OCI-LY7 (cell line): Measurements from ENCODE around the gene SPPL3. TPM values are rescaled to one million over a fixed set of nuclear protein-coding genes. Genes with fewer than 3 reads are reported as not detected.

ENCODE experiments used
- BruUV-seq: library from RNA; stranded (reverse); fragments of 400-500 nt; replicated peaks from 2 replicates; lab custom pipeline; 2021; lab: Mats Ljungman, UMichigan
- CTCF ChIA-PET: fragments of 300-600 bp; sonication (Branson Sonifier 250); formaldehyde crosslinking; loops from one replicate; lab custom pipeline; 2022; ENCODE audit warnings: antibody characterized with exemption; ENCODE audit not compliant: unreplicated experiment; lab: Charles Lee
- POLR2A ChIA-PET: fragments of 300-600 bp; sonication (Branson Sonifier 250); formaldehyde crosslinking; loops from one replicate; lab custom pipeline; 2022; ENCODE audit warnings: antibody characterized with exemption; lab: Charles Lee
- DNase-seq: peaks from one replicate; pipeline ENCODE4 v3.0.0-alpha.2; 2015; ENCODE audit warnings: low spot score
- H2AFZ ChIP-seq: fragments of 200-600 bp; sonication (generic), shearing (Covaris generic); 2 replicates; pipeline ENCODE4 v1.6.1; 2014; ENCODE audit warnings: mild to moderate bottlenecking, antibody characterized with exemption, low read length, moderate library complexity
- H3K27ac ChIP-seq: fragments of 200-600 bp; sonication (generic); 2 replicates; pipeline ENCODE4 v1.5.1; 2014; ENCODE audit warnings: mixed run types, low read depth, mild to moderate bottlenecking, moderate library complexity, low read length, inconsistent platforms; ENCODE audit not compliant: poor library complexity, severe bottlenecking
- H3K36me3 ChIP-seq: fragments of 200-600 bp; sonication (generic); 2 replicates; pipeline ENCODE4 v1.6.1; 2014; ENCODE audit warnings: mild to moderate bottlenecking, antibody characterized with exemption, low read length, moderate library complexity, mixed read lengths; ENCODE audit not compliant: insufficient read depth
- H3K4me1 ChIP-seq: fragments of 200-600 bp; sonication (generic); 2 replicates; pipeline ENCODE4 v1.5.1; 2014; ENCODE audit warnings: mild to moderate bottlenecking, low read length; ENCODE audit not compliant: insufficient read depth, poor library complexity, severe bottlenecking
- H3K4me2 ChIP-seq: fragments of 200-600 bp; sonication (generic); 2 replicates; pipeline ENCODE4 v1.6.1; 2014; ENCODE audit warnings: mild to moderate bottlenecking, low read length
- H3K4me3 ChIP-seq: fragments of 200-600 bp; sonication (generic); 2 replicates; pipeline ENCODE4 v1.5.1; 2014; ENCODE audit warnings: mild to moderate bottlenecking, low read depth, low read length; ENCODE audit not compliant: poor library complexity, severe bottlenecking
- H3K79me2 ChIP-seq: fragments of 200-600 bp; sonication (generic); 2 replicates; pipeline ENCODE4 v1.6.1; 2016; ENCODE audit warnings: low read depth, mild to moderate bottlenecking, low read length, moderate library complexity, mixed read lengths; ENCODE audit not compliant: insufficient read depth
- H3K9me2 ChIP-seq: fragments of 200-600 bp; sonication (generic); 2 replicates; pipeline ENCODE4 v1.6.1; 2016; ENCODE audit warnings: mild to moderate bottlenecking, low read length, mixed read lengths; ENCODE audit not compliant: insufficient read depth
- H3K9me3 ChIP-seq: fragments of 200-600 bp; sonication (generic); 2 replicates; pipeline ENCODE4 v1.6.1; 2014; ENCODE audit warnings: mild to moderate bottlenecking, mixed run types, low read length, mixed read lengths
- H4K20me1 ChIP-seq: fragments of 200-600 bp; sonication (generic); 2 replicates; pipeline ENCODE4 v1.6.1; 2014; ENCODE audit warnings: mild to moderate bottlenecking, antibody characterized with exemption, low read length, moderate library complexity, mixed read lengths; ENCODE audit not compliant: insufficient read depth
- EZH2phosphoT487 ChIP-seq: fragments of 200-600 bp; sonication (generic); IDR thresholded peaks from 2 replicates; pipeline ENCODE4 v1.6.1; 2018; ENCODE audit warnings: low read depth, borderline replicate concordance, mild to moderate bottlenecking, mixed run types, antibody characterized with exemption, low read length, moderate library complexity, mixed read lengths
- intact Hi-C: fragments of 100-400 bp; cut with micrococcal nuclease; formaldehyde crosslinking; loops from one replicate; pipeline ENCODE4 v1.10.0; 2022; ENCODE audit not compliant: unreplicated experiment
- total RNA-seq, 2 experiments: library from RNA; depleted of rRNA in 1 of 2; stranded (reverse); fragments of >200 nt in 1 of 2; shearing (Covaris generic) in 1 of 2; gene quantifications; 2 replicates each; pipeline ENCODE4 v1.2.3, GENCODE V29; 2014 to 2022
- TF ChIP-seq, protein P1 (sequence below): fragments of 200-600 bp; sonication (generic); conservative IDR thresholded peaks from 2 replicates; pipeline ENCODE4 v1.5.1; 2014; ENCODE audit warnings: mild to moderate bottlenecking, antibody characterized with exemption, low read length, moderate library complexity, mixed read lengths

Gene SPPL3
- total RNA-seq, 2 experiments from 2014 or later, result 8.6 to 36.6 TPM

DNA sequence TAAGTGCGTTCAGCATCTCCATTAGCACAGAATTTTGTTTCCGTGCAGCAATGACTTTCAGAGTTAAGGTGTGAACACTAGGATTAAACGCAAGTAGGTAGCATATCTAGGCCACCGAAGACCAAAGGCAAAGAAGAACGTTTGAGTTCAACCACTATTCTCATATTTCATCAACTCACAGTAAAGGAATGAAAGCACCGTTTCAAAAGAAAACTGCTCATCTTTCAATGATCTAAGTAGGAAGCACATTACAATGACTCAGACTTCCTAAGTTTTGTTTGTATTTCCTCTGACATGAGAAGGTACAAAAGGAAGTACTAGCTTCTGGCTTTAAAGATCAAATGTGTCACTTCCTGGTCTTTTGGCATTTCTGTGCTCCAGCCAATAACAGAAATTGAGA is 121.0 kb downstream of the SPPL3 start:
- no peak overlapping the region for H2AFZ ChIP-seq
- no peaks in the 10 kb centered on the region for H3K4me1 ChIP-seq
- H4K20me1 ChIP-seq, result no peaks in the 10 kb centered on the region
- no peaks in the 10 kb centered on the region for H3K79me2 ChIP-seq
- CTCF ChIA-PET, result no interaction called here
- H3K4me2 ChIP-seq, result no peak overlapping the region
- POLR2A ChIA-PET, result no interaction called here
- TF ChIP-seq, protein P1, sequence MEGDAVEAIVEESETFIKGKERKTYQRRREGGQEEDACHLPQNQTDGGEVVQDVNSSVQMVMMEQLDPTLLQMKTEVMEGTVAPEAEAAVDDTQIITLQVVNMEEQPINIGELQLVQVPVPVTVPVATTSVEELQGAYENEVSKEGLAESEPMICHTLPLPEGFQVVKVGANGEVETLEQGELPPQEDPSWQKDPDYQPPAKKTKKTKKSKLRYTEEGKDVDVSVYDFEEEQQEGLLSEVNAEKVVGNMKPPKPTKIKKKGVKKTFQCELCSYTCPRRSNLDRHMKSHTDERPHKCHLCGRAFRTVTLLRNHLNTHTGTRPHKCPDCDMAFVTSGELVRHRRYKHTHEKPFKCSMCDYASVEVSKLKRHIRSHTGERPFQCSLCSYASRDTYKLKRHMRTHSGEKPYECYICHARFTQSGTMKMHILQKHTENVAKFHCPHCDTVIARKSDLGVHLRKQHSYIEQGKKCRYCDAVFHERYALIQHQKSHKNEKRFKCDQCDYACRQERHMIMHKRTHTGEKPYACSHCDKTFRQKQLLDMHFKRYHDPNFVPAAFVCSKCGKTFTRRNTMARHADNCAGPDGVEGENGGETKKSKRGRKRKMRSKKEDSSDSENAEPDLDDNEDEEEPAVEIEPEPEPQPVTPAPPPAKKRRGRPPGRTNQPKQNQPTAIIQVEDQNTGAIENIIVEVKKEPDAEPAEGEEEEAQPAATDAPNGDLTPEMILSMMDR, result no peak
- TF ChIP-seq EZH2phosphoT487, result no peak
- H3K9me2 ChIP-seq, result no peaks in the 10 kb centered on the region
- H3K36me3 ChIP-seq, result peaks cover 38% of the 10 kb centered on the region
- H3K27ac ChIP-seq, result no peak overlapping the region
- no peak for DNase-seq
- BruUV-seq, result no TSS peak
- no peaks in the 10 kb centered on the region for H3K9me3 ChIP-seq
- no peak overlapping the region for H3K4me3 ChIP-seq
- intact Hi-C loops, result no loop called here

- intact Hi-C loops, result no loop called here
- Histone ChIP-seq H4K20me1 (no peaks in the 10 kb centered on the region), H3K9me2 (no peaks in the 10 kb centered on the region), H3K79me2 (no peaks in the 10 kb centered on the region), H3K27ac (no peak overlapping the region), H3K4me1 (peaks cover 15% of the 10 kb centered on the region), H3K4me2 (no peak overlapping the region), H3K9me3 (no peaks in the 10 kb centered on the region), H2AFZ (no peak overlapping the region), H3K36me3 (peaks cover 22% of the 10 kb centered on the region), H3K4me3 (no peak overlapping the region)
- CTCF ChIA-PET, result interaction anchor here (0.6 kb wide), 1 partner anchor 12 kb away, joined by 3 read pairs; no protein-coding TSS in a partner anchor
- TF ChIP-seq, protein P1, result peak; percentile 54
- no peak for TF ChIP-seq EZH2phosphoT487
- POLR2A ChIA-PET, result interaction anchor here (0.7 kb wide), 1 partner anchor 127 kb away, joined by 3 read pairs; no protein-coding TSS in a partner anchor
- BruUV-seq, result no TSS peak
- no peak for DNase-seq
These were observed 128.2 kb downstream of the SPPL3 start for GRCh38 chr12:120775862-120776552.
